Measurements from ENCODE around the gene C11orf86. TPM values are rescaled to one million over a fixed set of nuclear protein-coding genes. Genes with fewer than 3 reads are reported as not detected.

C11orf86 gene
- total RNA-seq (not detected), polyA plus RNA-seq (not detected)

GRCh38 chr11:66974724-66975404 lies at the start of gene C11orf86:
TSS of gene C11orf86 (plus strand) at chr11:66975304. CDS start at chr11:66975363, 59 bp downstream.
- WGBS = 80% methylated on average over 10 of the region's 10 CpGs
- no peak for DNase-seq (ENCODE audit: extremely low spot score)
- Histone ChIP-seq H3K4me1 (ENCODE audit: insufficient read depth) (no peaks in the 10 kb centered on the region), H3K36me3 (ENCODE audit: insufficient read depth) (no peaks in the 10 kb centered on the region), H3K27ac (ENCODE audit: low read depth) (no peak within 1 kb of the TSS), H3K4me3 (ENCODE audit: low read depth, low read length) (no peak within 1 kb of the TSS)

GRCh38 chr11:66929753-66930152 lies 45.4 kb upstream of the C11orf86 start:
- no peaks in the 10 kb centered on the region for H3K4me1 ChIP-seq (ENCODE audit: insufficient read depth)
- H3K36me3 ChIP-seq (ENCODE audit: insufficient read depth) = no peaks in the 10 kb centered on the region
- H3K4me3 ChIP-seq (ENCODE audit: low read depth, low read length) = no peak overlapping the region
- 83% methylated on average over 4 of the region's 4 CpGs for WGBS
- DNase-seq (ENCODE audit: extremely low spot score) = no peak
- H3K27ac ChIP-seq (ENCODE audit: low read depth) = no peak overlapping the region

GRCh38 chr11:66932543-66932942 lies 42.6 kb upstream of the C11orf86 start:
- no peak overlapping the region for H3K4me3 ChIP-seq (ENCODE audit: low read depth, low read length)
- H3K27ac ChIP-seq (ENCODE audit: low read depth) = no peak overlapping the region
- 84% methylated on average over 3 of the region's 3 CpGs for WGBS
- H3K36me3 ChIP-seq (ENCODE audit: insufficient read depth) = no peaks in the 10 kb centered on the region
- no peaks in the 10 kb centered on the region for H3K4me1 ChIP-seq (ENCODE audit: insufficient read depth)
- DNase-seq (ENCODE audit: extremely low spot score) = no peak

- no peaks in the 10 kb centered on the region for H3K4me1 ChIP-seq (ENCODE audit: insufficient read depth)
- H3K4me3 ChIP-seq (ENCODE audit: low read depth, low read length) = no peak overlapping the region
- H3K36me3 ChIP-seq (ENCODE audit: insufficient read depth) = no peaks in the 10 kb centered on the region
- WGBS = 96% methylated on average over 3 of the region's 3 CpGs
- H3K27ac ChIP-seq (ENCODE audit: low read depth) = no peak overlapping the region
- DNase-seq (ENCODE audit: extremely low spot score) = no peak
Observed at GRCh38 chr11:66933531-66933930, 41.6 kb upstream of the C11orf86 start.

GRCh38 chr11:66934950-66935779 lies 39.9 kb upstream of the C11orf86 start:
- Histone ChIP-seq H3K27ac (ENCODE audit: low read depth) (no peak overlapping the region), H3K4me3 (ENCODE audit: low read depth, low read length) (no peak overlapping the region), H3K4me1 (ENCODE audit: insufficient read depth) (no peaks in the 10 kb centered on the region), H3K36me3 (ENCODE audit: insufficient read depth) (no peaks in the 10 kb centered on the region)
- WGBS = 48% methylated on average over 9 of the region's 9 CpGs
- no peak for DNase-seq (ENCODE audit: extremely low spot score)

- DNase-seq (ENCODE audit: extremely low spot score) = no peak
- WGBS = 70% methylated on average over 2 of the region's 2 CpGs
- no peak overlapping the region for H3K4me3 ChIP-seq (ENCODE audit: low read depth, low read length)
- no peaks in the 10 kb centered on the region for H3K36me3 ChIP-seq (ENCODE audit: insufficient read depth)
- no peaks in the 10 kb centered on the region for H3K4me1 ChIP-seq (ENCODE audit: insufficient read depth)
- no peak overlapping the region for H3K27ac ChIP-seq (ENCODE audit: low read depth)
Observed at GRCh38 chr11:66936311-66936711, 38.8 kb upstream of the C11orf86 start.

GRCh38 chr11:66937193-66937733 lies 37.8 kb upstream of the C11orf86 start:
- no peak for DNase-seq (ENCODE audit: extremely low spot score)
- WGBS = 95% methylated on average over 1 of the region's 1 CpG
- no peak overlapping the region for H3K4me3 ChIP-seq (ENCODE audit: low read depth, low read length)

GRCh38 chr11:66938582-66939135 lies 36.4 kb upstream of the C11orf86 start:
- H3K27ac ChIP-seq (ENCODE audit: low read depth) = no peak overlapping the region
- no peaks in the 10 kb centered on the region for H3K36me3 ChIP-seq (ENCODE audit: insufficient read depth)
- DNase-seq (ENCODE audit: extremely low spot score) = no peak
- no peak overlapping the region for H3K4me3 ChIP-seq (ENCODE audit: low read depth, low read length)
- no peaks in the 10 kb centered on the region for H3K4me1 ChIP-seq (ENCODE audit: insufficient read depth)
- 84% methylated on average over 5 of the region's 5 CpGs for WGBS

More at GRCh38 chr11:66937193-66937733, 37.8 kb upstream of the C11orf86 start:
- Histone ChIP-seq H3K4me1 (ENCODE audit: insufficient read depth) (no peaks in the 10 kb centered on the region), H3K27ac (ENCODE audit: low read depth) (no peak overlapping the region), H3K36me3 (ENCODE audit: insufficient read depth) (no peaks in the 10 kb centered on the region)

GRCh38 chr11:66950112-66950535 lies 25.0 kb upstream of the C11orf86 start:
- no peak overlapping the region for H3K4me3 ChIP-seq (ENCODE audit: low read depth, low read length)
- DNase-seq (ENCODE audit: extremely low spot score) = no peak
- WGBS = 59% methylated on average over 8 of the region's 8 CpGs
- no peaks in the 10 kb centered on the region for H3K36me3 ChIP-seq (ENCODE audit: insufficient read depth)
- no peak overlapping the region for H3K27ac ChIP-seq (ENCODE audit: low read depth)
- no peaks in the 10 kb centered on the region for H3K4me1 ChIP-seq (ENCODE audit: insufficient read depth)

GRCh38 chr11:66951135-66951534 lies 24.0 kb upstream of the C11orf86 start:
- WGBS = 90% methylated on average over 10 of the region's 10 CpGs
- no peak for DNase-seq (ENCODE audit: extremely low spot score)
- H3K4me3 ChIP-seq (ENCODE audit: low read depth, low read length) = no peak overlapping the region
- H3K27ac ChIP-seq (ENCODE audit: low read depth) = no peak overlapping the region
- H3K36me3 ChIP-seq (ENCODE audit: insufficient read depth) = no peaks in the 10 kb centered on the region
- H3K4me1 ChIP-seq (ENCODE audit: insufficient read depth) = no peaks in the 10 kb centered on the region

- Histone ChIP-seq H3K27ac (ENCODE audit: low read depth) (no peak overlapping the region), H3K4me1 (ENCODE audit: insufficient read depth) (no peaks in the 10 kb centered on the region), H3K36me3 (ENCODE audit: insufficient read depth) (no peaks in the 10 kb centered on the region), H3K4me3 (ENCODE audit: low read depth, low read length) (no peak overlapping the region)
- WGBS = 58% methylated on average over 7 of the region's 7 CpGs
- DNase-seq (ENCODE audit: extremely low spot score) = no peak
Observed at GRCh38 chr11:66951927-66952337, 23.2 kb upstream of the C11orf86 start.

GRCh38 chr11:66953081-66953833 lies 21.8 kb upstream of the C11orf86 start:
- WGBS = 79% methylated on average over 13 of the region's 13 CpGs
- DNase-seq (ENCODE audit: extremely low spot score) = no peak

GRCh38 chr11:66956689-66957290 lies 18.3 kb upstream of the C11orf86 start:
- 66% methylated on average over 7 of the region's 7 CpGs for WGBS
- no peaks in the 10 kb centered on the region for H3K4me1 ChIP-seq (ENCODE audit: insufficient read depth)
- no peak overlapping the region for H3K4me3 ChIP-seq (ENCODE audit: low read depth, low read length)
- H3K27ac ChIP-seq (ENCODE audit: low read depth) = no peak overlapping the region
- DNase-seq (ENCODE audit: extremely low spot score) = no peak
- no peaks in the 10 kb centered on the region for H3K36me3 ChIP-seq (ENCODE audit: insufficient read depth)

More at GRCh38 chr11:66953081-66953833, 21.8 kb upstream of the C11orf86 start:
- Histone ChIP-seq H3K4me3 (ENCODE audit: low read depth, low read length) (no peak overlapping the region), H3K4me1 (ENCODE audit: insufficient read depth) (no peaks in the 10 kb centered on the region), H3K27ac (ENCODE audit: low read depth) (no peak overlapping the region), H3K36me3 (ENCODE audit: insufficient read depth) (no peaks in the 10 kb centered on the region)

Data from urinary bladder (tissue), 4 donors.